ENCODE data around the gene LEAP2. TPM values are rescaled to one million over a fixed set of nuclear protein-coding genes. Genes with fewer than 3 reads are reported as not detected.

LEAP2 gene, protein sequence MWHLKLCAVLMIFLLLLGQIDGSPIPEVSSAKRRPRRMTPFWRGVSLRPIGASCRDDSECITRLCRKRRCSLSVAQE
- total RNA-seq, result 0.88 and 1.0 TPM in 2 replicates
- 1.5 TPM for polyA plus RNA-seq (2012)

DNA sequence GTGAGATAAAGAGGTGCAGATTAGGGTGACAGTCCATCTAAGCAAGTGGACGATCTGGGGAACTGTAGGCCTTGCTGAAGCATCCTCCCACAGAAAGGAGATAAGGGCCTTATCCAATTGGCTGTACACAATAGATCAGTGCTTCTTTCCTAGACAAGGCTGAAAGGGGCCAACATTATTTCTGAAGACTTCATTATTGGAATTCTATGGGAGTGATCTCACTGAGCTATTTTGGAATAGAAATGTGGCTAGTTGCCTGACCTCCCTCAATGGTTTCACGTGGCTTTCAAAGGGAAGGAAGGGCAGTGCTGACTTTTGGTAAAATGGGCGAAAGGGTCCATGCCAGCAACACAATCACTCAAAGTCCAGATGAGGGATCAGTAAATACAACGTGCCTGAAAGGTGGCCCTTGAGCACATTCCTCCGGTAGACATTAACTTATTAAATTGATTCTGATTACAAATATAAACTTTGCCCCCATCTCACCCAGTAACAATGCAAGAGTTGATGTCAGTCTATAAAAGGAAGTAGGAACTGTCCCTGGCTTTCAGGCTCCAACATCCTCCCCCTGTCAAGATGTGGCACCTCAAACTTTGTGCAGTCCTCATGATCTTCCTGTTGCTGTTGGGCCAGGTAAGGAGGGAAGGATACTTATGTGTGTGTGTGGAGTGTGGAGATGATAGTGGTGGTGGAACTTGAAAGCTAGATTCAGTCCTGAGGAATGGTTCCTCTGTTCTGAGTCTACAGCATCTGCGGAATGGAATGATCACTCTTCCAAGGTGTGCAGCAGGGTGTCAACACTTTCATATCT is at the start of gene LEAP2:
TSS of gene LEAP2 (plus strand) at position 550 of the 811 bp plus-strand sequence. CDS start at position 577, 27 bp downstream.
- peak; percentile 63 for DNase-seq (ENCODE audit: low read depth)

DNA sequence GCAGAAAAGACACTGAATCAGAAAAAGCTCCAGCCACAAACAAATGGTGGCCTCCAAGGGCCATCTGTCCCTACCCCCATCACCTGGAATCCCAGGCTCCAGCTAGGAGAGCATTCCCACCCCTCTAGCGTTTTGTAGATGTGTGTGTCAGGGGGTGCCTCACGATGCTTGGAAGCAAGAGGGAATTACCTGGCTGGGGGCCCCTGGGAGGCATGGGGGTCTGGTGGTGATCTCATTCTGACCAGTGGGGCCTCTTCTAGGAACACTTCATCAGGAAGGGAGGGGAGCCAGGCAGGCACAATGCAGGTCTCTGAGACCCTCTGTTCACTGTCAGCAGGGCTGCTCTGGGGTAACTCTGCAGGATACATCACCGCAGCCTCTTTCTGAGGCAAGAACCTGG is 49.0 kb upstream of the LEAP2 start:
- no peak for DNase-seq (ENCODE audit: low read depth)

DNA sequence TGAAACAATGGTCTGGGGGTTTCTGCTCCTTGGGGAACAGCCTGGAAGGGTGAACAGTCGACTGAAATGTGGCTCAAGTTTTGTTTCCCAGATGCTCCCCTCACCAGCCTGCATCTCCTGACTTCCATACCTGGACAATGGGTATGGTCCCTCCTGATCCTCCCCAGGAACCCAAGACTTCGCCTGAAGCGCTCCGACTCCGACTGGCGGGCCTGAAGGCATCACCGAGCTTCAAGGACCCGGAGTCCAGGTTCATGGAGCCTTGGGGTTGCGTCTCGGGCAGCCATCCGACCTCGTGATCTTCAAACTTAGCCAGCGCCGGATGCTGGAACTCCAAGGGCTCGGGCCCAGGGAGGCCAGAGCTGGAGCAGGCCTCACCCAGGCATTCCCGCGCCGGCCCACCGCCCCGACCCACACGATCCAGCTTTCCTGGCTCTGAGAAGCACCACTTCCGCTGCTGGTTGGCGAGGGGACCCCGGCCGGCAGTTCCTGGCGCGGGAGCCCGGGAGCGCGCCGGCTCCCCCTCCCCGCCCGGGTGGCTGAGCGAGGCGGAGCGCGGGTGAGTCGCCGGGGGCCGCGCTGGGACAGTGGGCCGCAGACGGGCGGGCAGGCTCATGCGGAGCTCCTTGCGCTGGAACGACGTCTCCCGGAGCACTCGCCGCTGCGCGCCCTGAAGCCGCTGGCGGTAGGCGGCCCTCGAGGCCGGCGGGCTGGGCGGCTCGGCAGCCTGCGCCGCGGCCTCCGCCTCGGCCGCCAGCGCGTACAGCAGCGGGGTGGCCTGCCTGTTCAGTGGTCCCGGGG is 48.2 kb upstream of the LEAP2 start:
- no peak for DNase-seq (ENCODE audit: low read depth)

DNA sequence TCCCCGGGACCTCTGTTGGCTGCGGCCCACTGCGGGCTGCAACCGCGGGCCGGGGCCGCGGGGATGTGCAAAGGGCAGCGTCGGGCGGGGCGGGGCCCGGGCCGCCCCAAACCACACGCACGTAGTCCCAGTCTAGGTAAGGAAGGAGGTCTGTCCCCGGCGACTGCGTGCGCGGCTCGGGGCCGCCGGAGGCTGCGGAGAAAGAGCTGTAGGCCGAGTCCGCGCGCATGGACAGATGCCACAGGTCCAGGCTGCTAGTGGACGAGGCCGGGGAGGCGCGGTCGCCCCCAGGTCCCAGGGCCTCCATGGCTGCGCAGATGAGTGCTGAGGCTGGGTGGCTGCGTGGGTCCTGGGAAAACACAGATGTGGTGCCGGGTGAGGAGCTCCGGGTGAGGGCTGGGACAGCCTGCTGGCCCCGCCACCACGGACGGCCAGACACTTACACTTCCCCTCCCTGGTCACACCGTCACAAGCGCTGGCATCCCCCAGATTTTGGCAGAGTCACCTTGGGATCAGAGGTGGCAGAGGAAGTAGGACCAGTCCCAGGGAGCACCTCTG is 47.6 kb upstream of the LEAP2 start:
- no peak for DNase-seq (ENCODE audit: low read depth)

DNA sequence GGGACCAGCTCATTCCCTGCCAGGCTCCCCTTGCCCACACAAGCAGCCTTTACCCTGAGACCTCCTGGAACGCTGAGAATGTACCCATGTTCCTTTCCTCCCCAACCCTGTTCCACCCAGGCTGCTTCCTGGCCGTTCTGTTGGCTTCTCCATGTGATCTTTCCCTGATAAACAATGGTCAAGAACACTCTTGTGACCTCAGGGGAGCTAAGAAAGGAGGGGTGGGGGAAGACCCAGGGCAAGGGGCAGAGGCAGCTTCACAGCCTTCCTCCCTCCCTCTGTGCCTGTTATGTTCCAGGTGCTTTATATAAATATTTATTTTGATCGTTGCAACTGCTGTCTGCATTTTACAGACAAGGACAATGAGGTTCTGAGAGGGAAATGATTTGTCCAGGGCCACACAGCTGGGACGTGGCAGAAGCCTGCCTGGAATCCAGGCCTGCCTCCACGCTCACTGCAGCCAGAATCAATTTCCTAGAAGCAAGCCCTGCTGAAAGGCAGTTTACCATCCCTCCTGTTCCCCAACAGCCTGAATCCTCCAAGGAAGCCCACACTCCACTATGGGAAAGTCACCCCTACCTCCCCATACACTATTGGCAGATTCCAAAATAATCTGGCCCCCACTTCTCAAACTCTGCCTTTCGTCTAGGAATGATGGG is 46.9 kb upstream of the LEAP2 start:
- no peak for DNase-seq (ENCODE audit: low read depth)

DNA sequence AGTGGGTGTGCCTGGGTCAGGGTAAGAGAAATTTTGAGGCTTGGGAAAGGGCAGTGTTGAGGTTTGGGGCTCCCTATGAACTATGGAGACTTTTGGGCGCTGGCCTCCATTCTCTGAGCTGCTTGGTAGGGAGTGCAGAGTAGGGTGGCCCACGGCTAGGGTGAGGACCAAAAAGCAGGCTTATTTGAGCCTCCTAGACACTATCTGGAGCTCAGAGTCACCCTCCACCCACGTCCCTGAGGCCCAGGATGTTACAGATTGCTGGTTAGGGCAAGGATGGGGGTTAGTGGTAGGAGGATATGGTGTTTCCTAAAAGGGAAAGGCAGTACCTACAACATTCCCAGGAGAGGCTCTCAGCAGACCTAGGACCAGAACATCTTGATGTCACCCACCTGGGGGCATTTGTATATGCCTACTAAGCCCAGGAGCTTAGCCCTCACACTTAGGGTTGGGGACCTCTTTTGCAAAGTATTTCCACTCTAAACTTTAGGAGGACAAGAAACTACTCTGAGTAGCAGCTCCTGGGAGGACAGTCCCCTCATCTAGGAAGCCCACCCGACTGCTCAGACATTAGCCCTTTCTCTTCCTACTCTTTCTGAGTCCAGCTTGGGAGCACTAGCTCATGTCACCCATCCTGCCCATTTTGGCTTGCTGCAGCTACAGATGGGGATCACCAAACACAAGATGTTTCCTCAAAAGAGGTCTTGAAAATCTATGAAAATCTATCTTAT is 45.4 kb upstream of the LEAP2 start:
- no peak for DNase-seq (ENCODE audit: low read depth)

DNA sequence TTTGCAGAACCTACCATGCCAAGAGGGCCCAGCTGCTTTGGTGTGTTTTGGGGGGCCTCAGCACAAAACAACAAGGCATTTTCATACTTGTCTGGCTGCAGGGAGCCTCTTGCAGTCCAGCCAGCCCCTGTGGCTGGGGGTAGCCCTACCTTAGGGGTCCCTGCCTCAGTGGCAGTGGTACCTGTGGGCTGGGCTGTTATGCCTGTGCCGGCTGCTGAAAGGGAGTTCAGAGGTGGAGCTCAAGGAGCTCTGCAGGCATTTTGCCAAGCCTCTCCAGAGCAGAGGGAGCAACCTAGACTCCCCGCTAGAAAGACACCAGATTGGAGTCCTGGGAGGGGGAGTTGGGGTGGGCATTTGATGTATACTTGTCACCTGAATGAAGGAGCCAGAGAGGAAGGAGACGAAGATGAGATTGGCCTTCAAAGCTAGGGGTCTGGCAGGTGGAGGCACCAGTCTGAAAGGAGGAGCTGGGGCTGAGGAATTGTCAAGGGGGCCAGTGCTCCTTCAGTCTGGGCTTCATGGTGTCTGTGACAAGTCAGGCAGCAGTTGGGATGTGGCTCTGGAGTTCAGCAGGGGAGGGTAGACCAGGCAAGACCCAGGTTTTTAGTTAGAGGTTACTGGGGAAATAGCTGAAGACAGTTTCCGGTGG is 44.5 kb upstream of the LEAP2 start:
- no peak for DNase-seq (ENCODE audit: low read depth)

DNA sequence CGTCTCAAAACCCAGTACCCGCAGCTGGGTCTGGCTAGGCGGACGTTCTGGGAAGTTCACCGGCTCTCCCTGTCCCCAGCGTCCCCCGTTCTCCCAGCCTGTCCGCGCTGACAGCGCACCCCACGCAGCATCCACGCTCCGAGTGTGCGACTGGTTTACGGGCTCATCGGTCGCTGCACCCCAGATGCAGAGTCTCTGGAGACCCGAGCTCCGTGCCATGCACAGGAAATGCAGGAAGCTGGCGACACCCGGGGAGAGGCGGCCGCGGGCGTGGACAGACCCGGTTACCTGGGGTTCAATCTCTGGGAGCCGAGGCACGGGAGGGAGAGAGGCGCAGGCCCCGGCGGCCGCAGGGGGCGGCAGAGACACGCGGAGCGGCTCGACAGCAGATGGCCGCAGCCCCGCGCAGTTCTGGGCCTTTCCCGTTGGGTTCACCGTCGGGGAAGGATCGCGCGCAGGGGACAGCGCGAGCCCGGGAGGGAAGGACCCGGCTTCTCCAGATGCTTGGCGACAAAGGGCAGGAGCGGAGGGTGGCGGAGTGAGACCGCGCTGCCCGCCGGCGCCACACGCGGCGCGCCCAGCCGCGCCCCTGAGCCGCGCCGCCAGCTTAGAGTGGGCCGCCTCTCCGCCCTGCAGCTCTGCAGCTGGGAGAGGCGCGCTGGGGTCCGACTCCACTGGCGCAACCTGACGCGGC is 43.6 kb upstream of the LEAP2 start:
- DNase-seq (ENCODE audit: low read depth), result peak; percentile 69

DNA sequence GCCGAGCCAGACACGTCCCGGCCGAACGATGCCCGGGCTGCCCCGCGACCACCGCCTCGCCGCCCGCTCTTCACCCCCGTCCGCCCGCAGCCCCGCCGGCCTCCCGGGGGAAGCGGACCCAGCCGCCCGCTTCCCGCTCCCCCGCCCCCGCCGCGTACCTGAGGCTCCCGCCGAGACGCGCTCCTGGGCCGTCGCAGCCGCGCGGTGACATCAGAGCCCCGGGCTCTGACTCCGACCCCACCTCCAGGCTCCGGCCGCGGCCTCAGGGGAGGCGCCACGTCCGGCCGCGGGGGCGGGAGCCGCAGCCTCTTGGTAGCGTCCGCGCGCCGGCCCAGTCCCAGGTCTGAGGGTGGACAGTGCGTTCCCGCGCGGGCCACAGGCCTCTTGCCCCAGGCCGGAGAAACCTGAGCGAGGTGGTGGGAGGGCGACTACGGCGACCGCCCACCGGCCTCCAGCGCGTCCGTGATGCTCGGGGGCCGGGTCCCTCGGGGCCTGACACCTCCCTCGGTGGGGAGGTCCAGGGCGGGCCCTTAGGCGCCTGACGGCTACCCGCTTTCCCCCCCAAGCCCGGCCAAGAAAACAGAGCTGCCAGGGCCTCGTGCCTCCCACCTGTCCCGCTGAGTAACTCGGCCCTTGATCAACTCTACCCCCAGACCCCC is 42.9 kb upstream of the LEAP2 start, which contains the start of gene SHROOM1:
TSS of gene SHROOM1 (minus strand) at position 212 of the 659 bp plus-strand sequence. CDS start 4,507 bp downstream, outside the sequence.
- DNase-seq (ENCODE audit: low read depth), result peak; percentile 43

DNA sequence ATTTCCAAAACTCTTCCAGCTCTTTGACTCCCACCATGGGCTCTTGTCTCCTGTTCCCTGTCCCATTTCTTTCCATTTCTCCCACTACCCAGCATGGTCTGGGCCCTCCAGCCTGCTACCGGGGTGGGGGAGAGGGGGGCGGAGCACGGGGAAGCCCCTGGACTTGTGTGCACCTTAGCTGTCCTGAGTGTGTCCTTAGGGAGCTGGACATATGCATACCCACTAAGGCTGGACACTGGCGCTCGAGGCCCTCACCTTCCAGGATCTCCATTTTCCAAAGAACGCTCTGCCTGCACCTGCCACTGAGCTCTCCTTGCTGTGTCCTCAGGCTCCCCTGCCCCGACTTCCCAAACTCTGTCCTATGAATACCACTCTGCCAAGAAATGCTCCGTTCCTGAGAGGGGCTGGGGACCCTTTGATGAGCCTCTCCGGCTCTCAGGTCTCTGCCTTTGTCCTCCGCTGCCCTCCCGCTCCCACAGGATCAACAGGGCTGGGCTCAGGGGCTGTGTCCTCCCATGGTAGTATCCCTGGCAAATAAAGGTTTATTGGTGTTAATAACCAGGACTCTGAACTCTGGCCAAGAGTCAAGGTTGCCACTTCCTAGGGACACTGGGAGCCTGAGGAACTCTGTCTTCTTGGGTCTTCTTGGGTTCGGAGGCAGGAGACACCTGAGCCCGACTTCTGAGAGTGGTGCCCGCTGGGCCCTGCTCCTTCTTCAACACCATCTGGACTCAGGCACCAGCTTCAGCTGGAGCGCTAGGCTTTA is 42.2 kb upstream of the LEAP2 start:
- DNase-seq (ENCODE audit: low read depth), result no peak

DNA sequence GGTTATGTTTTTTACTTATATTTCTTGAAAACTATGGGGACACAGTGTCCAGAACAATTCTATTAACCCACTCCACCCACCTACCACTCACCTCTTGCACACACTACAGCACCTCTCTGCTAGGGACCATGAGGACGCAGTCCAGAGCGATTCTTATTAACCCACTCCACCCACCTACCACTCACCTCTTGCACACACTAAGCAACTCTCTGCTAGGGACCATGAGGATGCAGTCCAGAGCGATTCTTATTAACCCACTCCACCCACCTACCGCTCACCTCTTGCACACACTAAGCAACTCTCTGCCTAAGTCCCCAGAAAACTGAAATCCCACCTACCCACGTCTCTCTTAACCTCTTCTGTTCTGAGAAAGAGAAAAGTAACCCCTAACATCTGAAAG is 40.9 kb upstream of the LEAP2 start:
- no peak for DNase-seq (ENCODE audit: low read depth)

DNA sequence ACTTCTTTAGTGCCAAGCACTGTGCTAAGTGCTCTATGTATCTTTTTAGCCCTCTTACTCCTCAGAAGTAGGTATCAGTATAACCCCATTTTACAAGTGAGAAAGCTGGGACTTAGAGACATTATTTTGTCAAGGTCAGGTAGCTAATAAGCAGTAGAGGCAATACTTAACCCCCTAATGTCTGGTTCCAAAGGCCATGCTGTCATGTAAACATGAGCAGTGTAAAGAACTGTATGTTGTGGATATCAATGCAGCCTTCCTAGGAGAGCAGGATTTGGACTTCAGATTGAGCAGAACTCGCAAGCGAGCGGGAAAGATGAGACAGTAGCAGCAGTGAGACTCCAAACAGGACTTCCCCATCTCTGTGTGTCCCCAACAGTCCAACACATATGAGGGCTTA is 39.4 kb upstream of the LEAP2 start:
- DNase-seq (ENCODE audit: low read depth), result no peak

DNA sequence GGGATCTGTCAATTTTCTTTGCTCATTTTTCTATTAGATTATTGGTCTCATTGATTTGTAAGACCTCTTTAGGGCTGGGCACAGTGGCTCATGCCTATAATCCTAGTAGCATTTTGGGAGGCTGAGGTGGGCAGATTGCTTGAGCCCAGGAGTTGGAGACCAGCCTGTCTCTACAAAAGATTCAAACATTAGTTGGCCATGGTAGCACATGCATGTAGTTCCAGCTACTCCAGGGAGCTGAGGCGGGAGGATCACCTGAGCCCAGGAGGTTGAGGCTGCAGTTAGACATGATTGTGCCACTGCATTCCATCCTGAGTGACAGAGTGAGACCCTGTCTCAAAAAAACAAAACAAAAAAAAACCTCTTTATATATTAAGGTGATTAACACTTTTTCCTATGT is 36.6 kb upstream of the LEAP2 start:
- DNase-seq (ENCODE audit: low read depth), result no peak

DNA sequence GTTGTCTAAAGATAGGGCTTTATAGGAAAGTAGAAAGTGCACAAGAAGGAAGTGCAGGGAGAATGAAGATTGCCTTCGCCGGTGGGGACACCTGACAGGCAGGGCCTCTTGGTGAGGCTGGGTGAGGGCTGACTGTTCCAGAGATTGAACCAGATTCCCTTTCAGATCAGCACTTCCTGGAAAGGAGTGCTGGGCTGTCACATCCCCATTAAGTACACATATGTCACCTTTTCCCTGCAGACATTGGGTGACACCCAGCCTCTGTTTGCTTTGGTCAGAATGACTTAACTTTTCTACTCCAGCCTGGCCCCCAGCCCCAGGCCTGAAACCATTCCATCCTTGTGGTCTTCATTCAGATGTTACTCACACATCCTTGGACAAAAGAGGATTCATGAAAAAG is 35.6 kb upstream of the LEAP2 start:
- no peak for DNase-seq (ENCODE audit: low read depth)

DNA sequence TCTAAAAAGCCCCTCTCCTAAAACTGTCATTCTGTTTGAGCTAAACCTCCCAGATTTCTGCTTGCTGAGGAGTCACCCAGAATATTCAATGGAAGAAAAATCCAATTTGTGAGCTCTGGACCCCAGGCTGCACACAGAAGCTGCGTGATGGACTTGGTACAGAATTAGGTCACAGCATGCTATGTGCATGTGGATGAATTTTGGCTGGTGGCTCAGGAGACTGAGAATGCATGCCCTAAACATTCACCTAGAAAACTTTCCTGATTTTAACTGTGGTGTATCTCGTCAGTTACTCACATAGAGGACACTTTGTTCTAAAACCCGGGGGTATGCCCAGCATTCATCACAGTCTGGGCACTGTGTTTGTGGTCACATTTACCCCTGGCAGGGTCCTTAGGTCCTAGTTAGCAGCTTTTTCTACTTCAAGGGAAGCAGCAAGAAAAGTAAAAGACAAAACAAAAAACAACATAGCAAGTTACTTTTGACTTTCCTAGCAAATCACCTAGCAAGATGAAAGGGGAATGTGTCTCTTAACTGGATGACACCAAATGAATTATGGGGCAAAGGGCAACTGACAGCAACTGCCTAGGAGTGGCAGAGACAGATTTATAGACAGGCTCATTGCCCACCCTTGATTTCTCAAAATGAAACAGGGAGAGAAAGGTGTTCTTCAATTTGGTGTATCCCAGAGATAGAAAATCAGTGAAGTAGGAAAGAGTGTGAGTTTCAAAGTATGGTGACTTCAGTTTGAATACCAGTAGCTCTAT is 34.8 kb upstream of the LEAP2 start:
- no peak for DNase-seq (ENCODE audit: low read depth)

DNA sequence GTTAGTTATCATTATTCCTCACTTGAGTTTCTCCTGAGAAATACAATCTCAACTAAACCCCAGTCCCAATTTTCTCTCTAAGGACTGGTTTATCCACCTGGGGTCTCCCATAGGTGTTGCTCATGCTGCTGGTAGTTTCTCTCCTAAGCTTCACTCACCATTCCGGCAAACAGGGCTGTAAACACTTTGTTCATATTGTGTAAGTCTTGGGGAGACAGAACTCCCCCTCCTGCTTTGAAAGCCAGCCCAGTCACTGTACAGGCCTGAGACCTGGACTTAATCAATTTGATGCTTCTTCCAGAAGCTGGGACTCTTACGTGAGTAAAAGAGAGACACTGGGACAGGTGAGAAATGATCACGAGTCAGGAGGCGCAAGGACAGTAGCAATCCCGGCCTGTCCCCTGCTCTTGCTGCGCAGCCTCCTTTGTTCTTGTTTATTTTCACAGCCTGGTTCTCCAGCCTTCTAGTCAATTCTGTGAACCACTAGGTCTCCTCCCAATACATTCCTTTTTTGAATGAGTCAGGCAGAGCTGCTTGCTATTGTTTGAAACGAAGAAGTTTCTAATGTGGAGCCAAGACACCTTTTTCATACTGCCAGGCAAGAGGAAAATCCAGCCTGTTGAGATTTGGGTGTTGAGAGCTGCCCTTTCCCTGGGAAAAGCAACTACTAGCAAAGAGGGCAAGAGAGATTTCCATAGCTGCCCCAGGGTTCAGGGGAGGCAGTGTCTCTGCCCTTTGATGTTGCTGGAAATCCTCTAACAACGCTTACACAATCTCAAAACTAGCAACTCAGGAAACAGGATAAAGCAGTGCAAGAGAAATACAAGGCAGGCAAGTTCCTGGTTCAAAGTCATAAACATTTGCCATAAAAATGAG is 33.8 kb upstream of the LEAP2 start:
- no peak for DNase-seq (ENCODE audit: low read depth)

Measured in myocyte (in vitro differentiated cells).